Right hindlimb (tissue), 1 donor: Measurements from ENCODE around the gene SPTLC1.

ENCODE experiments used
- DNase-seq: peaks from one replicate; pipeline ENCODE4 v3.0.0-alpha.2; 2018

The SPTLC1 gene

GRCh38 chr9:92071634-92072033 lies 43.6 kb downstream of the SPTLC1 start:
- no peak for DNase-seq

- no peak for DNase-seq
These were observed 49.0 kb downstream of the SPTLC1 start for GRCh38 chr9:92066168-92066567.

- DNase-seq, result no peak
These were observed 50.5 kb downstream of the SPTLC1 start for GRCh38 chr9:92064711-92065110.

- DNase-seq, result no peak
These were observed 54.0 kb downstream of the SPTLC1 start for GRCh38 chr9:92061184-92061583.

- no peak for DNase-seq
These were observed 55.6 kb downstream of the SPTLC1 start for GRCh38 chr9:92059661-92060060.

GRCh38 chr9:92058723-92059444 lies 56.3 kb downstream of the SPTLC1 start:
- DNase-seq, result no peak

- DNase-seq, result no peak
These were observed 57.2 kb downstream of the SPTLC1 start for GRCh38 chr9:92058026-92058425.

GRCh38 chr9:92057226-92057625 lies 58.0 kb downstream of the SPTLC1 start:
- no peak for DNase-seq

GRCh38 chr9:92055624-92056023 lies 59.6 kb downstream of the SPTLC1 start:
- DNase-seq, result no peak

- DNase-seq, result no peak
These were observed 66.1 kb downstream of the SPTLC1 start for GRCh38 chr9:92048924-92049625.

- DNase-seq, result no peak
These were observed 67.7 kb downstream of the SPTLC1 start for GRCh38 chr9:92047500-92047899.

- no peak for DNase-seq
These were observed 68.5 kb downstream of the SPTLC1 start for GRCh38 chr9:92046676-92047075.

GRCh38 chr9:92044936-92045335 lies 70.3 kb downstream of the SPTLC1 start:
- DNase-seq, result no peak

- no peak for DNase-seq
These were observed 72.2 kb downstream of the SPTLC1 start for GRCh38 chr9:92043002-92043401.

GRCh38 chr9:92042260-92042659 lies 73.0 kb downstream of the SPTLC1 start:
- DNase-seq, result no peak

GRCh38 chr9:92036756-92037155 lies 78.5 kb downstream of the SPTLC1 start:
- DNase-seq, result no peak

- DNase-seq, result no peak
These were observed 78.8 kb downstream of the SPTLC1 start for GRCh38 chr9:92036411-92036746.

- DNase-seq, result peak; percentile 56
These were observed 79.4 kb downstream of the SPTLC1 start for GRCh38 chr9:92035687-92036410.

GRCh38 chr9:92035146-92035545 lies 80.1 kb downstream of the SPTLC1 start:
- DNase-seq, result no peak

- DNase-seq, result no peak
These were observed 81.2 kb downstream of the SPTLC1 start for GRCh38 chr9:92033991-92034390.

- DNase-seq, result no peak
These were observed 81.9 kb downstream of the SPTLC1 start for GRCh38 chr9:92033307-92033706.

GRCh38 chr9:92032891-92033290 lies 82.3 kb downstream of the SPTLC1 start:
- no peak for DNase-seq

GRCh38 chr9:92030367-92030766 lies 84.8 kb downstream of the SPTLC1 start:
- no peak for DNase-seq

- no peak for DNase-seq
These were observed 85.7 kb downstream of the SPTLC1 start for GRCh38 chr9:92029553-92029952.
